Measurements from ENCODE around the gene TRPM1.

The TRPM1 gene

GRCh38 chr15:31101262-31102038 is at the start of gene TRPM1:
Gene TRPM1 (minus strand): TSS chr15:31101725. CDS start chr15:31081355, 20,370 bp downstream.
- no peak for DNase-seq (ENCODE audit: low read depth in 2 of 3, low spot score in 1 of 3)

- no peak for DNase-seq (ENCODE audit: low read depth in 2 of 3, low spot score in 1 of 3)
Measured at GRCh38 chr15:31150732-31151231, 49.3 kb upstream of the TRPM1 start.

- no peak for DNase-seq (ENCODE audit: low read depth in 2 of 3, low spot score in 1 of 3)
Measured at GRCh38 chr15:31149987-31150386, 48.5 kb upstream of the TRPM1 start.

GRCh38 chr15:31149088-31149505 is 47.6 kb upstream of the TRPM1 start:
- no peak for DNase-seq (ENCODE audit: low read depth in 2 of 3, low spot score in 1 of 3)

GRCh38 chr15:31148297-31149087 is 47.0 kb upstream of the TRPM1 start:
- DNase-seq (ENCODE audit: low read depth in 2 of 3, low spot score in 1 of 3): no peak

GRCh38 chr15:31147944-31148296 is 46.4 kb upstream of the TRPM1 start:
- no peak for DNase-seq (ENCODE audit: low read depth in 2 of 3, low spot score in 1 of 3)

- DNase-seq (ENCODE audit: low read depth in 2 of 3, low spot score in 1 of 3): no peak
Measured at GRCh38 chr15:31147456-31147855, 45.9 kb upstream of the TRPM1 start.

- no peak for DNase-seq (ENCODE audit: low read depth in 2 of 3, low spot score in 1 of 3)
Measured at GRCh38 chr15:31145271-31145911, 43.9 kb upstream of the TRPM1 start.

- no peak for DNase-seq (ENCODE audit: low read depth in 2 of 3, low spot score in 1 of 3)
Measured at GRCh38 chr15:31141792-31142191, 40.3 kb upstream of the TRPM1 start.

GRCh38 chr15:31136607-31137328 is 35.2 kb upstream of the TRPM1 start:
- no peak for DNase-seq (ENCODE audit: low read depth in 2 of 3, low spot score in 1 of 3)

- no peak for DNase-seq (ENCODE audit: low read depth in 2 of 3, low spot score in 1 of 3)
Measured at GRCh38 chr15:31136016-31136415, 34.5 kb upstream of the TRPM1 start.

- no peak for DNase-seq (ENCODE audit: low read depth in 2 of 3, low spot score in 1 of 3)
Measured at GRCh38 chr15:31135523-31135922, 34.0 kb upstream of the TRPM1 start.

GRCh38 chr15:31133890-31134289 is 32.4 kb upstream of the TRPM1 start:
- no peak for DNase-seq (ENCODE audit: low read depth in 2 of 3, low spot score in 1 of 3)

- no peak for DNase-seq (ENCODE audit: low read depth in 2 of 3, low spot score in 1 of 3)
Measured at GRCh38 chr15:31131853-31132375, 30.4 kb upstream of the TRPM1 start.

- no peak for DNase-seq (ENCODE audit: low read depth in 2 of 3, low spot score in 1 of 3)
Measured at GRCh38 chr15:31130576-31131237, 29.2 kb upstream of the TRPM1 start.

- DNase-seq (ENCODE audit: low read depth in 2 of 3, low spot score in 1 of 3): no peak
Measured at GRCh38 chr15:31129769-31130303, 28.3 kb upstream of the TRPM1 start.

GRCh38 chr15:31128919-31129768 is 27.6 kb upstream of the TRPM1 start:
- peak; percentile 61 to 81 (median 62) for DNase-seq (ENCODE audit: low read depth in 2 of 3, low spot score in 1 of 3)

GRCh38 chr15:31128477-31128876 is 27.0 kb upstream of the TRPM1 start:
- DNase-seq (ENCODE audit: low read depth in 2 of 3, low spot score in 1 of 3): no peak

- DNase-seq (ENCODE audit: low read depth in 2 of 3, low spot score in 1 of 3): no peak
Measured at GRCh38 chr15:31127596-31128261, 26.2 kb upstream of the TRPM1 start.

All from stimulated activated CD4-positive, alpha-beta T cell treated with anti-CD3 and anti-CD28 coated beads, Interleukin-12 subunit alpha, Interleukin-12 subunit beta, amount 100 ng/mL, for 48 hours (primary cell).